ENCODE data around the gene ZNF776. TPM values are rescaled to one million over a fixed set of nuclear protein-coding genes. Genes with fewer than 3 reads are reported as not detected.
A peak's percentile ranks its signal among the peaks of the same experiment; 100 is the strongest.
"Not testable (repeated sequence)": the region's sequence is repeated elsewhere in the genome, so short reads cannot be mapped to it uniquely, and the experiment has no call there.

ZNF776 gene
- total RNA-seq, 2 experiments from 2014 or later, result 27.9 to 29.0 TPM

DNA sequence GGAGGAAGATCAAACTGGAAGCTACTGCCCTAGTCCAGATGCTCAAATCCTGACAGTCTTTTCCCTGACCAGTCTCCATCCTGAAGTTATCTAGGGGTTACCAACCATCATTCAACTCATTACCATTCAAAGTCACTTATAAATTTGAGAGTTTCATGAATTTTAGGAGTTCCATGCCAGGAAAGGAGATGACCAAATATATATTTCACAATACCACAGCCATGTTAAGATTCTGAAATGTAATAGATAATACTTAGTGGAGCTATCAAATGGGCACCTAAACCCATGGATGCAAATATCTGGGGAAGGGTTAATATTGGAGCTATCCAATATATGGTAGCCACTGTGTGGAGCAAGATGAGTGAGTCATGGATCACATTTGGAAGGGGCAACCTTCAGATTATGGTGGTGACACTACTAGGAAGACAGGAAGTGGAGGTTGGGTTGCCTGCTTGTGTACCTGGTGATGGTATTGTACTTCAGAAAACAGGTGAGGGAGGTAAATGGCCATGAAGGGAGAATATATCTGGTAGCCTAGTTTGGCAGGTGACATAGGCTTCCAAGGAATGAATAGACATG, 41.6 kb downstream of the ZNF776 start:
- ATAC-seq (ENCODE audit: low read depth) (no peak), DNase-seq (no peak)
- Mint-ChIP-seq H3K36me3 (peaks cover 75% of the 10 kb centered on the region), H3K4me1 (peaks cover 11% of the 10 kb centered on the region), H3K9me3 (peaks cover 28% of the 10 kb centered on the region), H3K4me3 (peak overlapping the region; percentile 15), H3K27me3 (no peaks in the 10 kb centered on the region), H3K27ac (peak overlapping the region; percentile 13)
- POLR2A ChIA-PET, result no interaction called here

DNA sequence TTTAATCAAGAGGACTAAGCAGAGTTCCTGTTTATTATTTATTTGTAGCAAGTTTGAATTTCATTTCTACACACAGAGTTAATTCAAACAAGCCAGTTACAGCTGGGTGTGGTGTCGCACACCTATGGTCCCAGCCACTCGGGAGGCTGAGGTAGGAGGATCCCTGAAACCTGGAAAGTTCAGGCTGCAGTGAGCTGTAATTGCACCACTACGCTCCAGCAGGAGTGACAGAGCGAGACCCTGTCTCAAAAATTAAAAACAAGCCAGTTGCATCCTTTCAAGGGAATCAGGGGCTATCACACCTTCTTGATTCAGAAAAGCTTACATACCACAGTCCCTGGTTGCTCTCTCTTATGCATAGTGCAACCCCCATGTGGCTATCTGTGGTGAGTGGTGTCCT, 42.7 kb downstream of the ZNF776 start:
- POLR2A ChIA-PET, result no interaction called here
- Mint-ChIP-seq H3K36me3 (peaks cover 73% of the 10 kb centered on the region), H3K27me3 (no peaks in the 10 kb centered on the region), H3K27ac (no peak overlapping the region), H3K9me3 (peaks cover 28% of the 10 kb centered on the region), H3K4me3 (no peak overlapping the region), H3K4me1 (peaks cover 11% of the 10 kb centered on the region)
- ATAC-seq (ENCODE audit: low read depth) (no peak), DNase-seq (no peak)

DNA sequence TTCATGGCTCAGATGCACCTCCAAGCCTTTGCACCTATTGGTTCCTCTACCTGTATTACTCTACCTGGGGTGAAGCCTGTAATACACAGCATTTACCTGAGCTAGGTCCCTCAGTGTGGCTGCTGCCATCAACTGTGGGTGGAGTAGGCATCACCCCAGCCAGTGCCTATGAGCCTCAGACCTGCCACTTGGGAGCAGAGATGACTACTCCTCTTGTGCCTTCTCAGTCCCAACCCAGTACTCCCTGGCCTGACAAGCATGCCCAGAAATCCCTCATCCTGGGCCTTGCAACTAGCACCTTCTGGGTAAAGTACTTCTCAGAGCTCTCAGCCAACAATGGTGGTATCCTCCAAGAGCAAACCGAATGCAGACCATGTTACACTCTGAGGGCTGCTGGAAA, 50.0 kb downstream of the ZNF776 start:
- H3K4me3 Mint-ChIP-seq; H3K27me3 Mint-ChIP-seq; H3K27ac Mint-ChIP-seq; H3K4me1 Mint-ChIP-seq; DNase-seq; ATAC-seq (ENCODE audit: low read depth); H3K9me3 Mint-ChIP-seq: not testable (repeated sequence)
- POLR2A ChIA-PET, result interaction anchor here (0.6 kb wide), 1 partner anchor 71 kb away, joined by 4 read pairs; no protein-coding TSS in a partner anchor
- H3K36me3 Mint-ChIP-seq, result peaks cover 53% of the 10 kb centered on the region

DNA sequence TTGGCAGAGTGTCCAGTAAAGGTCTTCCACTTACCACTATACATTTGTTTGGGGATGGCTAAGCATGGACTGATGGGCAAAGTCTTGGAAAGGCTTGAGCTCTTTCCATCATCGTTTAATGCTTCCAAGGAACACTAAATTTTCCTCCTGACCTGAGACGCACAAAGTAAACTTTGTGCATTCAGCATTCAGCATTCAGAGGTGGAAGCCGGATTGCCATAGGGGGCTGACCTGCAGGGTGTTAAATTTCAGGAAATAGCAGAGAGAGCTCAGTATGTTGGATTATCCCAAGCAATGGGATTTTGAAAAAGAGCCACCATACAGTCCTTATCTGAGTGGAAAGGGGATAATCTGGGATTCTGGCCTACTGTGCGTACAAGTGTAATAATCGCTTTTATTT, 54.1 kb downstream of the ZNF776 start:
- H3K4me1 Mint-ChIP-seq, result peaks cover 29% of the 10 kb centered on the region
- H3K9me3 Mint-ChIP-seq, result no peaks in the 10 kb centered on the region
- DNase-seq, result no peak
- no peaks in the 10 kb centered on the region for H3K27me3 Mint-ChIP-seq
- no peak overlapping the region for H3K4me3 Mint-ChIP-seq
- H3K36me3 Mint-ChIP-seq, result peaks cover 39% of the 10 kb centered on the region
- ATAC-seq (ENCODE audit: low read depth), result no peak
- H3K27ac Mint-ChIP-seq, result no peak overlapping the region
- POLR2A ChIA-PET, result interaction anchor here (0.6 to 1.1 kb wide), 4 partner anchors 14 to 1297 kb away, joined by 3 to 6 read pairs (median 4); partner anchors contain the start of genes ZNF552 and ZNF586

DNA sequence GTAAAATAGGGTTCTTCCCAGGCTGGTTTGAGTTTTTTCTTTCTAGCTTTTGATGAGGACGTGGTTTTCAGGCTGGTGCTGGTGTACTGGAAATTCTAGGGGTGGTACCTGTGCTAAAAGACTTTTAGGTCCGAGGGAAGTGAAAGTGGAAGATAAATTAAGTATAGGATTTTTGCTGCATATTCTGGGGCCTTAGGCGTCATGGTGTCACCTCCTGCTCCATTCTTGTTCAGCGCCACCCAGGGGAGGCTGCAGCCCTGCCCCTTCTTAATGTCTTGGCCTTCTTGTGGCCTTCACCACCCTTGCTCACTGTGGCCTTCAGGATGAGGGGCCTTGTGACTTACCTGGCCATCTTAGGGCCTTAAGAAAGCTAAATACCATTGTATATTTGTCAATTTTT, 55.7 kb downstream of the ZNF776 start:
- no peak overlapping the region for H3K27ac Mint-ChIP-seq
- H3K27me3 Mint-ChIP-seq, result no peaks in the 10 kb centered on the region
- ATAC-seq (ENCODE audit: low read depth), result no peak

DNA sequence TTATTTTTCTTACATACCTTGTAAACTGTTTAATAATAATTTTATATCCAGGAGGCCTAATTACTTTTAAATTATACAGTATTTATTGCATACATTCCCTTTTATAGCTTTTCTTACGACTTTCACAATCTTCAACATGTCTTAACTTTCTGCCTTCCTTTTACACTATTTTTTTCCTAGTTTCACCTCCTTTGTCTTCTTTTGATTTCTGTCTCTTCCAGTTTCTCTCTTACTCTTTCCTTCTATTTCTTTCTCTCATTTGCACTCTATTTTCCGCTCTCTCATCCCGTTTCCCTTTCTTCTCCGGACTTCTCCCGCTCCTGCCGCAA, 56.6 kb downstream of the ZNF776 start:
- H3K27ac Mint-ChIP-seq, result peak overlapping the region; percentile 72
- peaks cover 28% of the 10 kb centered on the region for H3K4me1 Mint-ChIP-seq
- peaks cover 38% of the 10 kb centered on the region for H3K36me3 Mint-ChIP-seq
- DNase-seq (no peak), ATAC-seq (ENCODE audit: low read depth) (no peak)
- H3K9me3 Mint-ChIP-seq, result no peaks in the 10 kb centered on the region
- POLR2A ChIA-PET, result no interaction called here
- no peaks in the 10 kb centered on the region for H3K27me3 Mint-ChIP-seq
- H3K4me3 Mint-ChIP-seq, result peak overlapping the region; percentile 71

More for the DNA sequence above, 55.7 kb downstream of the ZNF776 start:
- POLR2A ChIA-PET, result interaction anchor here (1.3 kb wide), 1 partner anchor 13 kb away, joined by 6 read pairs; the partner anchor contains the start of gene ZNF552
- Mint-ChIP-seq H3K9me3 (no peaks in the 10 kb centered on the region), H3K36me3 (peaks cover 31% of the 10 kb centered on the region), H3K4me1 (peaks cover 30% of the 10 kb centered on the region), H3K4me3 (no peak overlapping the region)
- DNase-seq, result no peak

DNA sequence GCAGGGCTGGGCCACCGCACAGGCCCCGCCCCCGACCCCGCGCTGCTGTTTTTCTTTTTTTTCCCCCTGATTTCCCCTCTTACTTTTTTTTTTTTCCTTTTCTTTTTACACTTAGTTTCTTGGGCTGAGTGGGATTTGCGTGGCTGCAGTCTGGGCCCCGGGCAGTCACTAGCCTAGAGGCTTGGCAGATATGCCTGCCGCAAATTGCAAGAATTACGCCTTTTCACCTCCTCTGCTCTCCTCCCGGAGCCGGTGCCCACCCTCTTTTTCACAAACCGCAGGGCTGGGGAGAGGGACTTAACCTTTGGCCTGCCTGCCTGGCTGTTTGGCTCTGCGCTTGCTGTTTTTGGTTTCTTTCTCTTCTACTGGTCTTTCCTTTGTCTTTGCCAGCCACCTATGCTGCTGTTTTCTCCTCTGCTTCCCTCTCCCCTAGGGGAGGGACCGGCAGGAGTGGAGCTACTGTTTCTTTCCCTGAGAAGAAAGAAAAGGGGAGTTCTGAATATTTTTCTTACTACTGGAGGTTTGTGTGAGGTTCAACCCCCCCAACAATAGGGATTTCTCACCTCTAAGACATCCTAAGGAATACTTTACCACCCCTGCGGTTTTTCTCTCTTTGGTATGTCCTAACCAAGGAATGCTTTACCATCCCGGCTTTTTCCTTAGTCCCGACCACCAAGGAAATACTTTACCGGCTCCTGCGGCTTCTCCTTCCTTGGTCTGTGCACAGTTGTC, 57.1 kb downstream of the ZNF776 start:
- H3K4me1 Mint-ChIP-seq, result peaks cover 26% of the 10 kb centered on the region
- ATAC-seq (ENCODE audit: low read depth) (peak; percentile 54), DNase-seq (peak; percentile 42)
- peak overlapping the region; percentile 71 for H3K4me3 Mint-ChIP-seq
- POLR2A ChIA-PET, result interaction anchor here (0.6 to 1.1 kb wide), 2 partner anchors 16 to 26 kb away, joined by 3 to 4 read pairs; no protein-coding TSS in a partner anchor
- peaks cover 41% of the 10 kb centered on the region for H3K36me3 Mint-ChIP-seq
- peak overlapping the region; percentile 72 for H3K27ac Mint-ChIP-seq
- no peaks in the 10 kb centered on the region for H3K9me3 Mint-ChIP-seq
- H3K27me3 Mint-ChIP-seq, result no peaks in the 10 kb centered on the region

DNA sequence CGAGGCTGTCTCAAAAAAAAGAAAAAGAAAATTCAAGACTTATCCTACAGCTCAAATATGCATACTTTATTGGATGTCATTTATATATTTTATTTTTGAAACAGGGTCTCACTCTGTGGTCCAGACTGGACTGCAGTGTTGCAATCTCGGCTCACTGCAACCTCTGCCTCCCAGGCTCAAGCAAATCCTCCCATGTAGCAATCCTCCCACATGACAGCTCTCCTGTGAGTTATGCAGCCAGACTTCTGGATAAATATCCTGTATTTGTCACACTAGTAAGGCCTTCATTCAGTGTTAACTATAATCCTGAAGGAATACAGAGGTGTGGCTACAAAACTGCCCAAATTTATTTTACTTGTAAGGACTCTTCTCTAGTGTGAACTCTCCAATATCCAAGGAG, 60.9 kb downstream of the ZNF776 start:
- ATAC-seq (ENCODE audit: low read depth), result no peak
- peaks cover 47% of the 10 kb centered on the region for H3K36me3 Mint-ChIP-seq
- no peaks in the 10 kb centered on the region for H3K9me3 Mint-ChIP-seq
- H3K4me3 Mint-ChIP-seq, result no peak overlapping the region
- DNase-seq, result no peak
- H3K27ac Mint-ChIP-seq, result no peak overlapping the region
- POLR2A ChIA-PET, result no interaction called here
- no peaks in the 10 kb centered on the region for H3K27me3 Mint-ChIP-seq
- peaks cover 29% of the 10 kb centered on the region for H3K4me1 Mint-ChIP-seq

Other genes starting within 250 kb of the ZNF776 start
- gene ZNF773, start 246.9 kb upstream of the ZNF776 start, total RNA-seq, result 10 to 100 TPM; 15.7 to 15.9 TPM
- 10 to 100 TPM; 13.6 to 13.8 TPM for gene ZNF549, start 219.5 kb upstream of the ZNF776 start, total RNA-seq
- gene ZNF550, start 187.0 kb upstream of the ZNF776 start, total RNA-seq, result 10 to 100 TPM; 27.7 to 27.9 TPM
- gene ZNF416, start 167.9 kb upstream of the ZNF776 start, total RNA-seq, result 10 to 100 TPM in 1 of 2 experiments, 1 to 10 TPM in 1; 10.0 to 10.5 TPM
- 10 to 100 TPM; 17.9 TPM for gene ZIK1, start 162.7 kb upstream of the ZNF776 start, total RNA-seq
- gene ZNF530, start 146.9 kb upstream of the ZNF776 start, total RNA-seq, result 10 to 100 TPM; 14.0 to 14.2 TPM
- gene ZNF134, start 132.6 kb upstream of the ZNF776 start, total RNA-seq, result 10 to 100 TPM; 29.7 to 34.3 TPM
- gene ZNF211, start 113.6 kb upstream of the ZNF776 start, total RNA-seq, result 10 to 100 TPM; 30.6 to 33.6 TPM
- not detected for gene ZSCAN4, start 77.9 kb upstream of the ZNF776 start, total RNA-seq
- gene ZNF551, start 64.8 kb upstream of the ZNF776 start, total RNA-seq, result 10 to 100 TPM; 18.1 to 21.3 TPM
- gene ZNF154, start 37.6 kb upstream of the ZNF776 start, total RNA-seq, result 10 to 100 TPM; 14.9 to 17.3 TPM
- 10 to 100 TPM; 22.4 to 23.7 TPM for gene ZNF671, start 19.2 kb upstream of the ZNF776 start, total RNA-seq
- 10 to 100 TPM; 29.0 to 29.2 TPM for gene ZNF586, start 22.9 kb downstream of the ZNF776 start, total RNA-seq
- 10 to 100 TPM; 10.8 to 13.6 TPM for gene ZNF552, start 68.1 kb downstream of the ZNF776 start, total RNA-seq
- gene ZNF587B, start 83.5 kb downstream of the ZNF776 start, total RNA-seq, result 10 to 100 TPM; 19.1 to 21.0 TPM
- gene ZNF587, start 103.0 kb downstream of the ZNF776 start, total RNA-seq, result 10 to 100 TPM; 46.6 to 52.7 TPM
- 10 to 100 TPM; 38.4 to 43.3 TPM for gene ZNF814, start 142.2 kb downstream of the ZNF776 start, total RNA-seq
- 10 to 100 TPM; 35.8 to 36.5 TPM for gene ZNF417, start 169.8 kb downstream of the ZNF776 start, total RNA-seq
- gene ZNF418, start 188.6 kb downstream of the ZNF776 start, total RNA-seq, result 10 to 100 TPM; 14.8 to 16.8 TPM
- gene ZNF256, start 200.9 kb downstream of the ZNF776 start, total RNA-seq, result 10 to 100 TPM; 16.0 to 18.8 TPM
- under 1 TPM; 0.79 to 0.91 TPM for gene C19orf18, start 227.7 kb downstream of the ZNF776 start, total RNA-seq

All from activated naive CD8-positive, alpha-beta T cell treated with anti-CD3 and anti-CD28 coated beads, Interleukin-2, amount 10 ng/mL, durations not matched to agents 7 days and 5 days (primary cell).